ENCODE measurements around the gene ZNF177. TPM values are rescaled to one million over a fixed set of nuclear protein-coding genes. Genes with fewer than 3 reads are reported as not detected.

Gene ZNF177
- total RNA-seq, 1 donor from 2014 or later: 0.98 TPM

DNA sequence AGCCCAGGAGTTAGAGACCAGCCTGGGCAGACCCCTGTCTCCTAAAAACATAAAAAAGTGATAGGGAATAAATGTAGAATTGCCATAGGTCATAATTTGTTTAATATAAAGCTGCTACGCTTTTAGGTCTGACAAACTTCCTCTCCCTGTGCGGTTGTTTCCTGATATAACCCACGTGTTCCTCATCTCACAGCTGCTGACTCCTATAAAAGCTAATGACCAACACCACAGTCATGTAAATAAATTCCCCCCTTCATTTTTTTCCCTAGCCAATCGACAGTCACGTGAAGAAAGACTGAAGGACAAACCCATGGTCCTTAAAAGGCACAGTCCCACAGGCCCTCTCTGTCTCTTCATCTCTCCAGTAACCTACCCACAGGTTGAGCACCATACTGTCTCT lies 45.0 kb downstream of the ZNF177 start:
- Histone ChIP-seq H3K9me3 (peaks cover 35% of the 10 kb centered on the region), H3K36me3 (peaks cover 0 to 14% of the 10 kb centered on the region in 2 donors), H3K27me3 (no peaks in the 10 kb centered on the region), H3K4me1 (peaks cover 6% of the 10 kb centered on the region), H3K4me3 (peak overlapping the region; percentile 44 to 49), H3K27ac (no peak overlapping the region)
- DNase-seq (ENCODE audit: extremely low spot score in 2 of 2): no peak
- TF ChIP-seq POLR2A (IDR thresholded peaks at IDR 0.05) (no peak), POLR2AphosphoS5 (IDR thresholded peaks at IDR 0.05; ENCODE audit: insufficient read depth in 1 of 2, low read depth in 1 of 2) (no peak), CTCF (IDR thresholded peaks at IDR 0.05) (no peak)
- intact Hi-C loops (cut with DNase I): no loop called here

GRCh38 chr19:9413240-9413954 lies 50.6 kb downstream of the ZNF177 start:
- Histone ChIP-seq H3K4me3 (no peak overlapping the region), H3K4me1 (no peaks in the 10 kb centered on the region), H3K36me3 (peaks cover 20 to 70% of the 10 kb centered on the region in 2 donors), H3K9me3 (peaks cover 77% of the 10 kb centered on the region), H3K27me3 (no peaks in the 10 kb centered on the region), H3K27ac (no peak overlapping the region)
- TF ChIP-seq CTCF (IDR thresholded peaks at IDR 0.05) (no peak), POLR2AphosphoS5 (IDR thresholded peaks at IDR 0.05; ENCODE audit: insufficient read depth in 1 of 2, low read depth in 1 of 2) (no peak), POLR2A (IDR thresholded peaks at IDR 0.05) (no peak)
- no peak for DNase-seq (ENCODE audit: extremely low spot score in 2 of 2)
- intact Hi-C loops (cut with DNase I): loop anchor here (5.0 kb wide), 1 partner anchor 344 kb away; no protein-coding TSS in a partner anchor

DNA sequence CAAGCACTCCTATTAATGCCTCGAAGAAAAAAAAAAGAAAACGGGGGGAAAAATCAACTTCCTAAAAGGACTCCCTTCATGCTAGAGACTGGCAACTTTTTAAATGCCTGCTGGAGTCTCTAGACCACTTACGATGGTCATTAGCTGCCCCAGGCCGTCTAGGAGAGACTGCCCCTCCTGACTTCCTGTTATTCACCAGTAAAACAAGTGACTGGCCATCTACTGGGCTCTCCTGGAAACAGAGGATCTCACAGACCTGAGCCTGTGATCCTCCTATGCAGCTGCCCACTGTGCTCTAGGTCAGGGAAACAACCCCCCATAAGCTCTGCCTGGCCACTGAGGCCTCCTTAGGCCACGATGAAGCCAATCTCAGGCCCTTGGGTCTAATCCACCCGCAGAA lies 65.1 kb downstream of the ZNF177 start:
- Histone ChIP-seq H3K36me3 (peaks cover 0 to 96% of the 10 kb centered on the region in 2 donors), H3K9me3 (peaks cover 6% of the 10 kb centered on the region)
- TF ChIP-seq POLR2AphosphoS5 (IDR thresholded peaks at IDR 0.05; ENCODE audit: insufficient read depth in 1 of 2, low read depth in 1 of 2) (no peak), POLR2A (IDR thresholded peaks at IDR 0.05) (no peak), CTCF (IDR thresholded peaks at IDR 0.05) (no peak)

DNA sequence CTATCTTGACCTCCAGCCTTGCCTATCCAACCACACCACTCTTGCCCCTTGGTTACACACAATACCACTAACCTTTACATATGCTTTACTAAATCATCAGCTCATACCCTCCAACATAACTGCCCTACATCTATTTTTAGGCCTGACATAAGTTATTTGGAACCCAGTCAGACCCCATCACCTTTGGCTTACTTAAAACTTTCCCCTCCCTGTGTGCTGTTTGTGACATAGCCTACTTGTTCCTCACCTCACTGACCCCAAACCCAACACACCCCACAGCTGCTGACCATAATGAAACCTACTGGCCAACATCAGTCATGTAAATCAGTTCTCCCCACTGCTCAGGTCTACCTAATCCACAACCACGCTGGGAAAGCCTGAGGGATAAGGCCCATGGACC lies 67.6 kb downstream of the ZNF177 start:
- H3K27me3 ChIP-seq: no peaks in the 10 kb centered on the region
- no peak for DNase-seq (ENCODE audit: extremely low spot score in 2 of 2)
- no peak overlapping the region for H3K4me3 ChIP-seq
- no peak overlapping the region for H3K27ac ChIP-seq
- H3K9me3 ChIP-seq: no peaks in the 10 kb centered on the region
- H3K36me3 ChIP-seq: peaks cover 0 to 75% of the 10 kb centered on the region in 2 donors
- H3K4me1 ChIP-seq: peaks cover 15% of the 10 kb centered on the region
- TF ChIP-seq POLR2AphosphoS5 (IDR thresholded peaks at IDR 0.05; ENCODE audit: insufficient read depth in 1 of 2, low read depth in 1 of 2): no peak
- no peak for TF ChIP-seq POLR2A (IDR thresholded peaks at IDR 0.05)
- no peak for TF ChIP-seq CTCF (IDR thresholded peaks at IDR 0.05)
- intact Hi-C loops (cut with DNase I): no loop called here

More for the DNA sequence above, 65.1 kb downstream of the ZNF177 start:
- Histone ChIP-seq H3K4me1 (no peaks in the 10 kb centered on the region), H3K27ac (no peak overlapping the region), H3K27me3 (no peaks in the 10 kb centered on the region), H3K4me3 (no peak overlapping the region)
- intact Hi-C loops (cut with DNase I): no loop called here
- no peak for DNase-seq (ENCODE audit: extremely low spot score in 2 of 2)

GRCh38 chr19:9431475-9431874 lies 68.7 kb downstream of the ZNF177 start:
- Histone ChIP-seq H3K27me3 (no peaks in the 10 kb centered on the region), H3K27ac (no peak overlapping the region), H3K4me3 (no peak overlapping the region), H3K9me3 (no peaks in the 10 kb centered on the region), H3K4me1 (peaks cover 23% of the 10 kb centered on the region), H3K36me3 (peaks cover 0 to 68% of the 10 kb centered on the region in 2 donors)
- intact Hi-C loops (cut with DNase I): no loop called here
- DNase-seq (ENCODE audit: extremely low spot score in 2 of 2): no peak
- TF ChIP-seq POLR2AphosphoS5 (IDR thresholded peaks at IDR 0.05; ENCODE audit: insufficient read depth in 1 of 2, low read depth in 1 of 2): no peak
- TF ChIP-seq POLR2A (IDR thresholded peaks at IDR 0.05): no peak
- no peak for TF ChIP-seq CTCF (IDR thresholded peaks at IDR 0.05)
